WTC11 (cell line): Measurements from ENCODE around the gene CEBPG. TPM values are rescaled to one million over a fixed set of nuclear protein-coding genes. Genes with fewer than 3 reads are reported as not detected.

ENCODE experiments used
- ATAC-seq: fragments of 200-7000 bp; cut with Tn5 transposase; 2 replicates; pipeline ENCODE4 v1.10.0; 2021; ENCODE audit warnings: mild to moderate bottlenecking, moderate library complexity
- CTCF ChIA-PET: fragments of 300-600 bp; sonication (Branson Sonifier 250); formaldehyde crosslinking; loops from one replicate; lab custom pipeline; 2021; ENCODE audit warnings: antibody characterized with exemption; lab: Charles Lee
- POLR2A ChIA-PET: fragments of 350-600 bp; sonication (Branson Sonifier 250); formaldehyde crosslinking; loops from one replicate; lab custom pipeline; 2021; ENCODE audit warnings: antibody characterized with exemption; lab: Charles Lee
- DNase-seq: peaks from one replicate; pipeline ENCODE4 v3.0.0; 2021; ENCODE audit warnings: low spot score
- H3K27ac Mint-ChIP-seq: 2 replicates; pipeline ENCODE4 v1.8.0; 2021; ENCODE audit warnings: mixed read lengths
- H3K27me3 Mint-ChIP-seq: 2 replicates; pipeline ENCODE4 v1.8.0; 2021; ENCODE audit warnings: low read depth, mild to moderate bottlenecking, moderate library complexity, mixed read lengths
- H3K36me3 Mint-ChIP-seq: 2 replicates; pipeline ENCODE4 v1.8.0; 2021; ENCODE audit warnings: mixed read lengths
- H3K4me1 Mint-ChIP-seq: 2 replicates; pipeline ENCODE4 v1.8.0; 2022; ENCODE audit warnings: mixed read lengths
- H3K4me3 Mint-ChIP-seq: 2 replicates; pipeline ENCODE4 v1.8.0; 2021; ENCODE audit warnings: mild to moderate bottlenecking, moderate library complexity, mixed read lengths
- H3K9me3 Mint-ChIP-seq: 2 replicates; pipeline ENCODE4 v1.8.0; 2021; ENCODE audit warnings: mixed read lengths
- CBFB ChIP-seq: sonication (generic); formaldehyde crosslinking; IDR thresholded peaks from 2 replicates; pipeline ENCODE4 v1.8.1; 2022; ENCODE audit warnings: mild to moderate bottlenecking, low read depth, missing genetic modification reagents
- FOXP1 ChIP-seq: sonication (generic); formaldehyde crosslinking; IDR thresholded peaks from 2 replicates; pipeline ENCODE4 v1.8.0; 2022; ENCODE audit warnings: missing genetic modification reagents, mild to moderate bottlenecking, moderate library complexity, borderline replicate concordance
- GRHL2 ChIP-seq: fragments of 250-450 bp; sonication (Bioruptor Pico); IDR thresholded peaks from 2 replicates; pipeline ENCODE4 v1.8.0; 2022; ENCODE audit warnings: mild to moderate bottlenecking, moderate library complexity; ENCODE audit not compliant: insufficient replicate concordance, severe bottlenecking
- IRF2 ChIP-seq: sonication (generic); formaldehyde crosslinking; IDR thresholded peaks from 2 replicates; pipeline ENCODE4 v1.8.0; 2022; ENCODE audit warnings: low read depth, missing genetic modification reagents, borderline replicate concordance
- JUN ChIP-seq: sonication (generic); formaldehyde crosslinking; IDR thresholded peaks from 2 replicates; pipeline ENCODE4 v1.8.0; 2023; ENCODE audit warnings: mild to moderate bottlenecking, missing genetic modification reagents
- NFE2L1 ChIP-seq: sonication (generic); formaldehyde crosslinking; IDR thresholded peaks from 2 replicates; pipeline ENCODE4 v1.8.1; 2023; ENCODE audit warnings: missing genetic modification reagents
- OVOL2 ChIP-seq: fragments of 250-450 bp; sonication (Bioruptor Pico); IDR thresholded peaks from 2 replicates; pipeline ENCODE4 v1.9.0; 2021; ENCODE audit warnings: mild to moderate bottlenecking, borderline replicate concordance
- TP53 ChIP-seq: sonication (generic); formaldehyde crosslinking; IDR thresholded peaks from 2 replicates; pipeline ENCODE4 v1.8.1; 2023; ENCODE audit warnings: mild to moderate bottlenecking, missing genetic modification reagents
- ZNF138 ChIP-seq: sonication (generic); formaldehyde crosslinking; conservative IDR thresholded peaks from 2 replicates; pipeline ENCODE4 v1.8.1; 2022; ENCODE audit warnings: mild to moderate bottlenecking, moderate library complexity, missing genetic modification reagents
- ZNF219 ChIP-seq: sonication (generic); formaldehyde crosslinking; IDR thresholded peaks from 2 replicates; pipeline ENCODE4 v1.8.0; 2023; ENCODE audit warnings: missing genetic modification reagents, mild to moderate bottlenecking, borderline replicate concordance
- ZNF396 ChIP-seq: fragments of 250-450 bp; sonication (Bioruptor Pico); IDR thresholded peaks from 2 replicates; pipeline ENCODE4 v1.8.0; 2021; ENCODE audit warnings: mild to moderate bottlenecking, moderate library complexity, borderline replicate concordance
- total RNA-seq: library from RNA; stranded (reverse); gene quantifications from 3 replicates; pipeline ENCODE4 v1.2.3, GENCODE V29; 2021
- TF ChIP-seq, protein P1 (sequence below): sonication (generic); formaldehyde crosslinking; IDR thresholded peaks from 2 replicates; pipeline ENCODE4 v1.8.0; 2022; ENCODE audit warnings: mild to moderate bottlenecking, missing genetic modification reagents
- TF ChIP-seq, protein P2 (sequence below): sonication (generic); formaldehyde crosslinking; IDR thresholded peaks from 2 replicates; pipeline ENCODE4 v1.8.0; 2023; ENCODE audit warnings: missing genetic modification reagents, mild to moderate bottlenecking, borderline replicate concordance
- TF ChIP-seq, protein P3 (sequence below): fragments of 250-450 bp; sonication (Bioruptor Pico); IDR thresholded peaks from 2 replicates; pipeline ENCODE4 v1.9.0; 2021; ENCODE audit warnings: mild to moderate bottlenecking
- TF ChIP-seq, protein P4 (sequence below): sonication (generic); formaldehyde crosslinking; IDR thresholded peaks from 2 replicates; pipeline ENCODE4 v1.8.1; 2022; ENCODE audit warnings: low read depth, mild to moderate bottlenecking, moderate library complexity, missing genetic modification reagents, borderline replicate concordance
- TF ChIP-seq, protein P5 (sequence below): sonication (generic); formaldehyde crosslinking; IDR thresholded peaks from 2 replicates; pipeline ENCODE4 v1.8.0; 2022; ENCODE audit warnings: missing genetic modification reagents
- TF ChIP-seq, protein P6 (sequence below): sonication (generic); formaldehyde crosslinking; IDR thresholded peaks from 2 replicates; pipeline ENCODE4 v1.8.1; 2023; ENCODE audit warnings: mild to moderate bottlenecking, missing genetic modification reagents, borderline replicate concordance
- TF ChIP-seq, protein P7 (sequence below): sonication (generic); formaldehyde crosslinking; IDR thresholded peaks from 2 replicates; pipeline ENCODE4 v1.8.1; 2023; ENCODE audit warnings: mild to moderate bottlenecking, missing genetic modification reagents, moderate library complexity

CEBPG gene
- total RNA-seq, 1 experiment from 2014 or later = 33.1 TPM

DNA sequence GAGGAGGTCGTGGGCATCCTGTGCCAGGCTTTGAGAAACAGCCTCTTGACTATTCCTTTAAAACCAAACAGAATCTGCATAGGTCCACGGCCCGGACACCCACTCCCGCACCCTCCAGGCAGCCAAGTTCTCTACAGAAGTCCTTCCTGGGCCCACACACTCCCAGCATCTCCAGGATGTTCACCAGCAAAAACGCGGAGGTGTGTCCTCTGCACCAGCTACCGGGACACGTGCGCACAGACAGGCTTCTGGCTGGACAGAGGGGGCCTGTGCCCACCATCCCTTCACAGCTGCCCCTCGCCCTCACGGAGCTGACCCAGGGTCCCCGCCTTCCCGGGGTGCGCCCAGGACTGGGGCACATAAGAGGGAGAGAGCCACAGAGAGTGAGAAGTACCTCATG lies 44.2 kb downstream of the CEBPG start (continued):
- no peak for TF ChIP-seq OVOL2 (CRISPR knock-in tag)
- TF ChIP-seq, protein P1, sequence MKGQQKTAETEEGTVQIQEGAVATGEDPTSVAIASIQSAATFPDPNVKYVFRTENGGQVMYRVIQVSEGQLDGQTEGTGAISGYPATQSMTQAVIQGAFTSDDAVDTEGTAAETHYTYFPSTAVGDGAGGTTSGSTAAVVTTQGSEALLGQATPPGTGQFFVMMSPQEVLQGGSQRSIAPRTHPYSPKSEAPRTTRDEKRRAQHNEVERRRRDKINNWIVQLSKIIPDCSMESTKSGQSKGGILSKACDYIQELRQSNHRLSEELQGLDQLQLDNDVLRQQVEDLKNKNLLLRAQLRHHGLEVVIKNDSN = no peak
- TF ChIP-seq, all 79 proteins: peak for 0

DNA sequence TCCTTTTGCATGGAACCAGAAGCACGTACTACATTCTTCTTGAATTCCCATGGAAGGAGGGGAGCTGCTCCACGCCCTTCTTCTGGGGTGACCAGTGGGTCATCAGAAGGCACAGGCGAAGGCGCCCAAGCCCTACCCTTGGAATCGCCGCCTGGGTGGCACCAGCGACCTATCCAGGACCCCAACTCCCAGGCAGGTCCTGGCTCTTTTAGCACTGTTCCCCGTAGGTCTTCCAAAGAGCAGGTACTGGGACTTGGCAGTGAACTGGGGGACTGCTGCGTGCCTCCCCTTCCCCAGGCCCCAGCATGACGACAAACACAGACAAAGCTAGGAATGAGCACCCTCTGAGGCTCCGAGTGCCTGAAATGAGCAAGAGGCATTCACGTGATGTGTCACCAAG lies 45.0 kb downstream of the CEBPG start:
- CTCF ChIA-PET = interaction anchor here (1.6 to 7.1 kb wide), 2 partner anchors 13 to 116 kb away, joined by 6 to 60 read pairs; partner anchors contain the start of gene CEBPA
- no peaks in the 10 kb centered on the region for H3K36me3 Mint-ChIP-seq
- POLR2A ChIA-PET = no interaction called here
- TF ChIP-seq, protein P2, sequence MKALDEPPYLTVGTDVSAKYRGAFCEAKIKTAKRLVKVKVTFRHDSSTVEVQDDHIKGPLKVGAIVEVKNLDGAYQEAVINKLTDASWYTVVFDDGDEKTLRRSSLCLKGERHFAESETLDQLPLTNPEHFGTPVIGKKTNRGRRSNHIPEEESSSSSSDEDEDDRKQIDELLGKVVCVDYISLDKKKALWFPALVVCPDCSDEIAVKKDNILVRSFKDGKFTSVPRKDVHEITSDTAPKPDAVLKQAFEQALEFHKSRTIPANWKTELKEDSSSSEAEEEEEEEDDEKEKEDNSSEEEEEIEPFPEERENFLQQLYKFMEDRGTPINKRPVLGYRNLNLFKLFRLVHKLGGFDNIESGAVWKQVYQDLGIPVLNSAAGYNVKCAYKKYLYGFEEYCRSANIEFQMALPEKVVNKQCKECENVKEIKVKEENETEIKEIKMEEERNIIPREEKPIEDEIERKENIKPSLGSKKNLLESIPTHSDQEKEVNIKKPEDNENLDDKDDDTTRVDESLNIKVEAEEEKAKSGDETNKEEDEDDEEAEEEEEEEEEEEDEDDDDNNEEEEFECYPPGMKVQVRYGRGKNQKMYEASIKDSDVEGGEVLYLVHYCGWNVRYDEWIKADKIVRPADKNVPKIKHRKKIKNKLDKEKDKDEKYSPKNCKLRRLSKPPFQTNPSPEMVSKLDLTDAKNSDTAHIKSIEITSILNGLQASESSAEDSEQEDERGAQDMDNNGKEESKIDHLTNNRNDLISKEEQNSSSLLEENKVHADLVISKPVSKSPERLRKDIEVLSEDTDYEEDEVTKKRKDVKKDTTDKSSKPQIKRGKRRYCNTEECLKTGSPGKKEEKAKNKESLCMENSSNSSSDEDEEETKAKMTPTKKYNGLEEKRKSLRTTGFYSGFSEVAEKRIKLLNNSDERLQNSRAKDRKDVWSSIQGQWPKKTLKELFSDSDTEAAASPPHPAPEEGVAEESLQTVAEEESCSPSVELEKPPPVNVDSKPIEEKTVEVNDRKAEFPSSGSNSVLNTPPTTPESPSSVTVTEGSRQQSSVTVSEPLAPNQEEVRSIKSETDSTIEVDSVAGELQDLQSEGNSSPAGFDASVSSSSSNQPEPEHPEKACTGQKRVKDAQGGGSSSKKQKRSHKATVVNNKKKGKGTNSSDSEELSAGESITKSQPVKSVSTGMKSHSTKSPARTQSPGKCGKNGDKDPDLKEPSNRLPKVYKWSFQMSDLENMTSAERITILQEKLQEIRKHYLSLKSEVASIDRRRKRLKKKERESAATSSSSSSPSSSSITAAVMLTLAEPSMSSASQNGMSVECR (CRISPR knock-in tag) = no peak
- TF ChIP-seq, protein P3, sequence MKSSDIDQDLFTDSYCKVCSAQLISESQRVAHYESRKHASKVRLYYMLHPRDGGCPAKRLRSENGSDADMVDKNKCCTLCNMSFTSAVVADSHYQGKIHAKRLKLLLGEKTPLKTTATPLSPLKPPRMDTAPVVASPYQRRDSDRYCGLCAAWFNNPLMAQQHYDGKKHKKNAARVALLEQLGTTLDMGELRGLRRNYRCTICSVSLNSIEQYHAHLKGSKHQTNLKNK = no peak
- TF ChIP-seq ZNF396 = no peak
- no peak for TF ChIP-seq FOXP1
- TF ChIP-seq, protein P4, sequence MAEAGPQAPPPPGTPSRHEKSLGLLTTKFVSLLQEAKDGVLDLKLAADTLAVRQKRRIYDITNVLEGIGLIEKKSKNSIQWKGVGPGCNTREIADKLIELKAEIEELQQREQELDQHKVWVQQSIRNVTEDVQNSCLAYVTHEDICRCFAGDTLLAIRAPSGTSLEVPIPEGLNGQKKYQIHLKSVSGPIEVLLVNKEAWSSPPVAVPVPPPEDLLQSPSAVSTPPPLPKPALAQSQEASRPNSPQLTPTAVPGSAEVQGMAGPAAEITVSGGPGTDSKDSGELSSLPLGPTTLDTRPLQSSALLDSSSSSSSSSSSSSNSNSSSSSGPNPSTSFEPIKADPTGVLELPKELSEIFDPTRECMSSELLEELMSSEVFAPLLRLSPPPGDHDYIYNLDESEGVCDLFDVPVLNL (CRISPR knock-in tag) = no peak
- no peak for TF ChIP-seq ZNF219 (CRISPR knock-in tag)
- TF ChIP-seq, protein P5, sequence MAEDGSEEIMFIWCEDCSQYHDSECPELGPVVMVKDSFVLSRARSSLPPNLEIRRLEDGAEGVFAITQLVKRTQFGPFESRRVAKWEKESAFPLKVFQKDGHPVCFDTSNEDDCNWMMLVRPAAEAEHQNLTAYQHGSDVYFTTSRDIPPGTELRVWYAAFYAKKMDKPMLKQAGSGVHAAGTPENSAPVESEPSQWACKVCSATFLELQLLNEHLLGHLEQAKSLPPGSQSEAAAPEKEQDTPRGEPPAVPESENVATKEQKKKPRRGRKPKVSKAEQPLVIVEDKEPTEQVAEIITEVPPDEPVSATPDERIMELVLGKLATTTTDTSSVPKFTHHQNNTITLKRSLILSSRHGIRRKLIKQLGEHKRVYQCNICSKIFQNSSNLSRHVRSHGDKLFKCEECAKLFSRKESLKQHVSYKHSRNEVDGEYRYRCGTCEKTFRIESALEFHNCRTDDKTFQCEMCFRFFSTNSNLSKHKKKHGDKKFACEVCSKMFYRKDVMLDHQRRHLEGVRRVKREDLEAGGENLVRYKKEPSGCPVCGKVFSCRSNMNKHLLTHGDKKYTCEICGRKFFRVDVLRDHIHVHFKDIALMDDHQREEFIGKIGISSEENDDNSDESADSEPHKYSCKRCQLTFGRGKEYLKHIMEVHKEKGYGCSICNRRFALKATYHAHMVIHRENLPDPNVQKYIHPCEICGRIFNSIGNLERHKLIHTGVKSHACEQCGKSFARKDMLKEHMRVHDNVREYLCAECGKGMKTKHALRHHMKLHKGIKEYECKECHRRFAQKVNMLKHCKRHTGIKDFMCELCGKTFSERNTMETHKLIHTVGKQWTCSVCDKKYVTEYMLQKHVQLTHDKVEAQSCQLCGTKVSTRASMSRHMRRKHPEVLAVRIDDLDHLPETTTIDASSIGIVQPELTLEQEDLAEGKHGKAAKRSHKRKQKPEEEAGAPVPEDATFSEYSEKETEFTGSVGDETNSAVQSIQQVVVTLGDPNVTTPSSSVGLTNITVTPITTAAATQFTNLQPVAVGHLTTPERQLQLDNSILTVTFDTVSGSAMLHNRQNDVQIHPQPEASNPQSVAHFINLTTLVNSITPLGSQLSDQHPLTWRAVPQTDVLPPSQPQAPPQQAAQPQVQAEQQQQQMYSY = no peak
- no peak for TF ChIP-seq NFE2L1
- no peak for TF ChIP-seq ZNF138 (CRISPR knock-in tag)
- TF ChIP-seq, protein P6, sequence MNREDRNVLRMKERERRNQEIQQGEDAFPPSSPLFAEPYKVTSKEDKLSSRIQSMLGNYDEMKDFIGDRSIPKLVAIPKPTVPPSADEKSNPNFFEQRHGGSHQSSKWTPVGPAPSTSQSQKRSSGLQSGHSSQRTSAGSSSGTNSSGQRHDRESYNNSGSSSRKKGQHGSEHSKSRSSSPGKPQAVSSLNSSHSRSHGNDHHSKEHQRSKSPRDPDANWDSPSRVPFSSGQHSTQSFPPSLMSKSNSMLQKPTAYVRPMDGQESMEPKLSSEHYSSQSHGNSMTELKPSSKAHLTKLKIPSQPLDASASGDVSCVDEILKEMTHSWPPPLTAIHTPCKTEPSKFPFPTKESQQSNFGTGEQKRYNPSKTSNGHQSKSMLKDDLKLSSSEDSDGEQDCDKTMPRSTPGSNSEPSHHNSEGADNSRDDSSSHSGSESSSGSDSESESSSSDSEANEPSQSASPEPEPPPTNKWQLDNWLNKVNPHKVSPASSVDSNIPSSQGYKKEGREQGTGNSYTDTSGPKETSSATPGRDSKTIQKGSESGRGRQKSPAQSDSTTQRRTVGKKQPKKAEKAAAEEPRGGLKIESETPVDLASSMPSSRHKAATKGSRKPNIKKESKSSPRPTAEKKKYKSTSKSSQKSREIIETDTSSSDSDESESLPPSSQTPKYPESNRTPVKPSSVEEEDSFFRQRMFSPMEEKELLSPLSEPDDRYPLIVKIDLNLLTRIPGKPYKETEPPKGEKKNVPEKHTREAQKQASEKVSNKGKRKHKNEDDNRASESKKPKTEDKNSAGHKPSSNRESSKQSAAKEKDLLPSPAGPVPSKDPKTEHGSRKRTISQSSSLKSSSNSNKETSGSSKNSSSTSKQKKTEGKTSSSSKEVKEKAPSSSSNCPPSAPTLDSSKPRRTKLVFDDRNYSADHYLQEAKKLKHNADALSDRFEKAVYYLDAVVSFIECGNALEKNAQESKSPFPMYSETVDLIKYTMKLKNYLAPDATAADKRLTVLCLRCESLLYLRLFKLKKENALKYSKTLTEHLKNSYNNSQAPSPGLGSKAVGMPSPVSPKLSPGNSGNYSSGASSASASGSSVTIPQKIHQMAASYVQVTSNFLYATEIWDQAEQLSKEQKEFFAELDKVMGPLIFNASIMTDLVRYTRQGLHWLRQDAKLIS (CRISPR knock-in tag) = no peak
- no peak for TF ChIP-seq JUN (CRISPR knock-in tag)
- TF ChIP-seq, protein P7, sequence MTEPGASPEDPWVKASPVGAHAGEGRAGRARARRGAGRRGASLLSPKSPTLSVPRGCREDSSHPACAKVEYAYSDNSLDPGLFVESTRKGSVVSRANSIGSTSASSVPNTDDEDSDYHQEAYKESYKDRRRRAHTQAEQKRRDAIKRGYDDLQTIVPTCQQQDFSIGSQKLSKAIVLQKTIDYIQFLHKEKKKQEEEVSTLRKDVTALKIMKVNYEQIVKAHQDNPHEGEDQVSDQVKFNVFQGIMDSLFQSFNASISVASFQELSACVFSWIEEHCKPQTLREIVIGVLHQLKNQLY (CRISPR knock-in tag) = no peak
- TF ChIP-seq OVOL2 (CRISPR knock-in tag) = no peak
- no peak for TF ChIP-seq TP53 (CRISPR knock-in tag)
- TF ChIP-seq CBFB (CRISPR knock-in tag) = no peak
- no peak for TF ChIP-seq GRHL2 (CRISPR knock-in tag)
- no peak for TF ChIP-seq IRF2 (CRISPR knock-in tag)
- DNase-seq (no peak), ATAC-seq (no peak)
- peaks cover 11% of the 10 kb centered on the region for H3K4me1 Mint-ChIP-seq
- no peaks in the 10 kb centered on the region for H3K9me3 Mint-ChIP-seq
- H3K4me3 Mint-ChIP-seq = no peak overlapping the region
- H3K27ac Mint-ChIP-seq = no peak overlapping the region
- no peaks in the 10 kb centered on the region for H3K27me3 Mint-ChIP-seq
